Measurements from ENCODE around the gene GRIK1. TPM values are rescaled to one million over a fixed set of nuclear protein-coding genes. Genes with fewer than 3 reads are reported as not detected.
A peak's percentile ranks its signal among the peaks of the same experiment; 100 is the strongest.

GRIK1 gene
- total RNA-seq, 1 experiment from 2014 or later, result not detected

- Histone ChIP-seq H3K4me1 (peaks cover 3% of the 10 kb centered on the region), H3K27me3 (replicated peaks; ENCODE audit: control insufficient read depth, insufficient read depth, low read length) (no peaks in the 10 kb centered on the region), H3K36me3 (ENCODE audit: control insufficient read depth, insufficient read depth, low read length) (no peaks in the 10 kb centered on the region), H3K4me3 (ENCODE audit: low read depth, low read length) (no peak overlapping the region), H3K9me3 (no peaks in the 10 kb centered on the region)
- intact Hi-C loops (cut with micrococcal nuclease; ENCODE audit: unreplicated experiment), result no loop called here
- no peak for DNase-seq
- Mint-ChIP-seq H3K27ac (ENCODE audit: unreplicated experiment) (no peak overlapping the region), H3K27me3 (ENCODE audit: insufficient read depth, unreplicated experiment) (peaks cover 7% of the 10 kb centered on the region), H3K4me1 (ENCODE audit: low read depth, unreplicated experiment) (no peaks in the 10 kb centered on the region), H3K9me3 (ENCODE audit: unreplicated experiment) (no peaks in the 10 kb centered on the region), H3K4me3 (ENCODE audit: unreplicated experiment) (no peak overlapping the region), H3K36me3 (ENCODE audit: insufficient read depth, unreplicated experiment) (no peaks in the 10 kb centered on the region)
- ChIA-PET POLR2A (no interaction called here), CTCF (no interaction called here)
- BruUV-seq (replicated peaks), result no TSS peak
- TF ChIP-seq, protein P1, sequence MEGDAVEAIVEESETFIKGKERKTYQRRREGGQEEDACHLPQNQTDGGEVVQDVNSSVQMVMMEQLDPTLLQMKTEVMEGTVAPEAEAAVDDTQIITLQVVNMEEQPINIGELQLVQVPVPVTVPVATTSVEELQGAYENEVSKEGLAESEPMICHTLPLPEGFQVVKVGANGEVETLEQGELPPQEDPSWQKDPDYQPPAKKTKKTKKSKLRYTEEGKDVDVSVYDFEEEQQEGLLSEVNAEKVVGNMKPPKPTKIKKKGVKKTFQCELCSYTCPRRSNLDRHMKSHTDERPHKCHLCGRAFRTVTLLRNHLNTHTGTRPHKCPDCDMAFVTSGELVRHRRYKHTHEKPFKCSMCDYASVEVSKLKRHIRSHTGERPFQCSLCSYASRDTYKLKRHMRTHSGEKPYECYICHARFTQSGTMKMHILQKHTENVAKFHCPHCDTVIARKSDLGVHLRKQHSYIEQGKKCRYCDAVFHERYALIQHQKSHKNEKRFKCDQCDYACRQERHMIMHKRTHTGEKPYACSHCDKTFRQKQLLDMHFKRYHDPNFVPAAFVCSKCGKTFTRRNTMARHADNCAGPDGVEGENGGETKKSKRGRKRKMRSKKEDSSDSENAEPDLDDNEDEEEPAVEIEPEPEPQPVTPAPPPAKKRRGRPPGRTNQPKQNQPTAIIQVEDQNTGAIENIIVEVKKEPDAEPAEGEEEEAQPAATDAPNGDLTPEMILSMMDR (IDR thresholded peaks at IDR 0.05; ENCODE audit: insufficient read depth in 1 of 2, low read depth in 1 of 2, low read length in 1 of 2, severe bottlenecking in 1 of 2, unreplicated experiment in 1 of 2), result no peak
Observed at GRCh38 chr21:29730281-29730680, 209.5 kb downstream of the GRIK1 start.

- ChIA-PET CTCF (no interaction called here), POLR2A (no interaction called here)
- H3K36me3 Mint-ChIP-seq (ENCODE audit: insufficient read depth, unreplicated experiment), result no peaks in the 10 kb centered on the region
- Histone ChIP-seq H3K27me3 (replicated peaks; ENCODE audit: control insufficient read depth, insufficient read depth, low read length) (no peaks in the 10 kb centered on the region), H3K9me3 (no peaks in the 10 kb centered on the region), H3K36me3 (ENCODE audit: control insufficient read depth, insufficient read depth, low read length) (no peaks in the 10 kb centered on the region), H3K4me1 (peaks cover 7% of the 10 kb centered on the region), H3K4me3 (ENCODE audit: low read depth, low read length) (no peak overlapping the region)
- BruUV-seq (replicated peaks), result no TSS peak
- intact Hi-C loops (cut with micrococcal nuclease; ENCODE audit: unreplicated experiment), result no loop called here
- no peaks in the 10 kb centered on the region for H3K9me3 Mint-ChIP-seq (ENCODE audit: unreplicated experiment)
- DNase-seq, result no peak
- TF ChIP-seq, protein P1 (IDR thresholded peaks at IDR 0.05; ENCODE audit: insufficient read depth in 1 of 2, low read depth in 1 of 2, low read length in 1 of 2, severe bottlenecking in 1 of 2, unreplicated experiment in 1 of 2), result no peak
- no peak overlapping the region for H3K4me3 Mint-ChIP-seq (ENCODE audit: unreplicated experiment)
- peaks cover 5% of the 10 kb centered on the region for H3K27me3 Mint-ChIP-seq (ENCODE audit: insufficient read depth, unreplicated experiment)
- no peaks in the 10 kb centered on the region for H3K4me1 Mint-ChIP-seq (ENCODE audit: low read depth, unreplicated experiment)
- no peak overlapping the region for H3K27ac Mint-ChIP-seq (ENCODE audit: unreplicated experiment)
Observed at GRCh38 chr21:29726044-29726443, 213.8 kb downstream of the GRIK1 start.

DNA sequence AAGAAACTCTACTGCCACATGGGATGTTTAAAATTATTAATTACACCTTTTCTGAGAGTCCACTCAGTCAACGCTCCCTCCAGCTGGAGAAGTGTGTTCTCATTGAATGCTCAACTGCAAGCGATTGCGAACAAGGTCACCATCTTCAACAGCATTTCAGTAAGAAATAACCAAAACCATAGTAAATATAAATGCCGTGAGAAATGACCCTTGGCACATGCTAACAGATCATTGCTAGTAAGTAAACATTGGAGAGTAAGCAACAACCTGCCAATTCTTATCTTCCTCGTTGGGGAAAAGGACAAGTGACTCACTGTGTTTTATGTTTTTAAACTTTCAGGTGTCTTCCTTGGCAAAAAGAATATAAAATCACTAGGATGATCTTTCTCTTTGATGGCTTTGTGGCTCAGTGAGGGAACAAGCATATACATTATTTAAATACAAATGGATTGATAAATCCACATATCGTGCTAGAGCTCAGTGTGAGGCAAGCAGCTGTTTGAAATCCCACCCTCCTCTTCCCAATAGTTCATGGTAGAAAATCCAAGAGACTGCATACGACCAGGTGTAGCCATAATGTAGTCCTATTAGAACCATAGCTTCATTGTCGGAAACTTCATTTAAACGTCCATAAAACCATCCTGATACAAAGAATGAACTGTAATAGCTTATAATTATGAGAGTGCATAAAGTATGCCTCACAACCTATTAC lies 214.6 kb downstream of the GRIK1 start:
- no peaks in the 10 kb centered on the region for H3K4me1 Mint-ChIP-seq (ENCODE audit: low read depth, unreplicated experiment)
- intact Hi-C loops (cut with micrococcal nuclease; ENCODE audit: unreplicated experiment), result no loop called here
- Histone ChIP-seq H3K27me3 (replicated peaks; ENCODE audit: control insufficient read depth, insufficient read depth, low read length) (no peaks in the 10 kb centered on the region), H3K36me3 (ENCODE audit: control insufficient read depth, insufficient read depth, low read length) (no peaks in the 10 kb centered on the region), H3K4me3 (ENCODE audit: low read depth, low read length) (no peak overlapping the region), H3K4me1 (peaks cover 7% of the 10 kb centered on the region), H3K9me3 (no peaks in the 10 kb centered on the region)
- peaks cover 4% of the 10 kb centered on the region for H3K27me3 Mint-ChIP-seq (ENCODE audit: insufficient read depth, unreplicated experiment)
- TF ChIP-seq, protein P1 (IDR thresholded peaks at IDR 0.05; ENCODE audit: insufficient read depth in 1 of 2, low read depth in 1 of 2, low read length in 1 of 2, severe bottlenecking in 1 of 2, unreplicated experiment in 1 of 2), result no peak
- no TSS peak for BruUV-seq (replicated peaks)
- POLR2A ChIA-PET, result no interaction called here
- no peaks in the 10 kb centered on the region for H3K9me3 Mint-ChIP-seq (ENCODE audit: unreplicated experiment)
- peak in 1 of 2 experiments; percentile 6 for DNase-seq
- no peak overlapping the region for H3K27ac Mint-ChIP-seq (ENCODE audit: unreplicated experiment)
- H3K4me3 Mint-ChIP-seq (ENCODE audit: unreplicated experiment), result peak overlapping the region; percentile 18
- CTCF ChIA-PET, result interaction anchor here (0.6 kb wide), 1 partner anchor 72 kb away, joined by 5 read pairs; no protein-coding TSS in a partner anchor
- no peaks in the 10 kb centered on the region for H3K36me3 Mint-ChIP-seq (ENCODE audit: insufficient read depth, unreplicated experiment)

All from Caco-2 (cell line).